Epithelial cell of proximal tubule (primary cell): ENCODE results near the gene SLC44A3. TPM values are rescaled to one million over a fixed set of nuclear protein-coding genes. Genes with fewer than 3 reads are reported as not detected.

Experiments used
- DNase-seq: peaks from one replicate; pipeline ENCODE4 v3.0.0-alpha.2; 2011; ENCODE audit warnings: low read depth
- H3K4me3 ChIP-seq: 2 replicates; pipeline ENCODE4 v1.5.1; 2011; ENCODE audit warnings: low read depth, mild to moderate bottlenecking, low read length
- CTCF ChIP-seq: conservative IDR thresholded peaks from 2 replicates; pipeline ENCODE4 v1.5.1; 2012; ENCODE audit warnings: low read depth, mild to moderate bottlenecking, low read length
- total RNA-seq: library from RNA; depleted of rRNA; stranded (reverse); fragments of >200 nt; gene quantifications from 2 replicates; pipeline ENCODE4 v1.2.3, GENCODE V29; 2015

SLC44A3 gene
- total RNA-seq, 1 donor from 2014 or later = 24.3 TPM

- DNase-seq = no peak
- no peak overlapping the region for H3K4me3 ChIP-seq
- no peak for TF ChIP-seq CTCF
Measured at GRCh38 chr1:94887603-94888171, 67.5 kb downstream of the SLC44A3 start.

- no peak for TF ChIP-seq CTCF
- DNase-seq = no peak
- no peak overlapping the region for H3K4me3 ChIP-seq
Measured at GRCh38 chr1:94888201-94888600, 68.0 kb downstream of the SLC44A3 start.

- H3K4me3 ChIP-seq = no peak overlapping the region
- DNase-seq = no peak
- no peak for TF ChIP-seq CTCF
Measured at GRCh38 chr1:94892604-94893254, 72.6 kb downstream of the SLC44A3 start.

DNA sequence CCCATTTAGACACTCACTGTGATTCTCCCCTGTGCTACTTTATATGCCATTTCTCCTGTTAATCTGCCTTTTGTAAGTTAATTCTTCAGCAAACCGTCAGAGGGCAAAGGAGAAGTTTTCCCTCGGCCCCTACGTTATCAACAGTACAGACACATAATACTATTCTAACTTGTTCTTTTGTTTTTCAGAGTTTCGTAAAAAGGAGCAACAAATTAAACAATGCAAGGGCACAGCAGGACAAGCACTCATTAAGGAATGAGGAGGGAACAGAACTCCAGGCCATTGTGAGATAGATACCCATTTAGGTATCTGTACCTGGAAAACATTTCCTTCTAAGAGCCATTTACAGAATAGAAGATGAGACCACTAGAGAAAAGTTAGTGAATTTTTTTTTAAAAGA, 74.5 kb downstream of the SLC44A3 start:
- TF ChIP-seq CTCF = no peak

DNA sequence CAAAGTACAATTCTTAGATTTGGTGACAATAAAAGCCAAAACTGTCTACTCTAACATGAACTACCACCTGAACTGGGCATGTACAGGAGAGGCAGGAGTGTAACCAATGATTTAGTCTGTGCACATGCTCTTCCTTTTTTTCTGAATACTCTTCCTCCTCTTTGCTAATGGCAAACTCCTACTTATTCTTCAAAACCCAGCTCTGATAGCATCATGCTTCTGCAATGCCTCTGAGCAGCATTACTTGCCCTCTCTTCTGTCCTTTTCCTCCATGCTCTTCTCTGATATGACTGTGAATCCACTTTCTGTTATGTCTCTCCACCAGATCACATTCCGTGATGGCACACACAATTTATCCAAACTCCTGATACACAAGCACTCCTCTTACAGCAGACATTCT, 75.4 kb downstream of the SLC44A3 start:
- no peak overlapping the region for H3K4me3 ChIP-seq
- no peak for TF ChIP-seq CTCF
- DNase-seq = no peak

More for the DNA sequence above, 74.5 kb downstream of the SLC44A3 start:
- H3K4me3 ChIP-seq = no peak overlapping the region
- no peak for DNase-seq

DNA sequence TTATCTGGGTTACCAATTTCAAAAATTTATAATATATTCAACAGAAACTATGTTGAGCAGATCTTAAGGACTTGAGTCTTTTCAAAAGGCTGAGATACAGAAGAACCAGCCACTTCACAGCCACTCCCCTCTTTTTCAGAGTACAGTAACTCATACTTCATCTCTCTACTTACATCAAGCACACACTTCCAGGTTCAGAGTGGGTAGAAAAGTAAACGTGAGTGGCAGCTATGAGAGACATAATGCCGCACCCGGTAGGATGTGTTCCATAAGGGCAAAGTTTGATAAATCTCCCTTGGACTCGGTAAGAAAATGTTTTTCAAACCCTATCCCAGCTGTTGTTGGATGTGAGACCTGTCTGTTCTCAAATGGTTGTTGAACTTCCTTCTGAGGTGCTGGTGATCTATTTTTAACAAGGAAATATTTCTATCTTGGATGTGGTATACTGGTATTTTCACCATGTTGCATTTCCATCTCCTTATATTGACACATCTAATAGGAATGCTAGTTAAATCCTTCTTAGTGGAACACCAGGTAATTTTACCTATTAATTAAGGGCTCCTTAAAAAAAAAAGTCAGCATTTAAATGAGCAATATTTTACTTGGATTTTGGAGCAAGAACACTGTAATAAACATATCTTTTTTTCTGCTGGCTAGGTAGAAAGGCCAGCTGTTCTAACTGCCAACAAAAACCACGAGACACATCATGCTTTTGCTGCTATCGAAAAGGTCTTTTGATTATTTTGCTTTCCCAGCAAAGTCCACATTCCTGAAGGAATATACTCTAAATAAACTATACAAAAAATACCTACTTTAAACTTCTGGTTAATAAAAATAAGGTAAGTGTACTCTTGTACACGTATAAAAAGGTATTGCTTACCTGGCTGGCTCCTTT, 78.6 kb downstream of the SLC44A3 start:
- no peak for DNase-seq
- TF ChIP-seq CTCF = no peak
- no peak overlapping the region for H3K4me3 ChIP-seq
